Esophagus muscularis mucosa (tissue), 4 donors: ENCODE results near the gene SALL1.

Experiments used
- EP300 ChIP-seq: sonication (generic); formaldehyde crosslinking; IDR thresholded peaks from one replicate; pipeline ENCODE4 v1.6.1; 2017; ENCODE audit warnings: antibody characterized with exemption
- POLR2A ChIP-seq: fragments of 450-650 bp; IDR thresholded peaks from one replicate; pipeline ENCODE4 v1.6.1; 2017; ENCODE audit warnings: antibody characterized with exemption, moderate library complexity, mild to moderate bottlenecking, low read depth
- POLR2AphosphoS5 ChIP-seq, 2 donors: sonication (generic); formaldehyde crosslinking; IDR thresholded peaks; one replicate each; pipeline ENCODE4 v1.6.1; 2017; ENCODE audit warnings: antibody characterized with exemption in 2 of 2
- TF ChIP-seq, protein P1 (sequence below), 3 experiments: fragments of 200-600 bp in 2 of 3; fragments of 450-650 bp in 1 of 3; sonication (generic) in 2 of 3; IDR thresholded peaks; one replicate each; pipeline ENCODE4 v1.5.1; 2017 to 2019; ENCODE audit warnings: antibody characterized with exemption in 3 of 3, mild to moderate bottlenecking in 2 of 3, moderate library complexity in 1 of 3

DNA sequence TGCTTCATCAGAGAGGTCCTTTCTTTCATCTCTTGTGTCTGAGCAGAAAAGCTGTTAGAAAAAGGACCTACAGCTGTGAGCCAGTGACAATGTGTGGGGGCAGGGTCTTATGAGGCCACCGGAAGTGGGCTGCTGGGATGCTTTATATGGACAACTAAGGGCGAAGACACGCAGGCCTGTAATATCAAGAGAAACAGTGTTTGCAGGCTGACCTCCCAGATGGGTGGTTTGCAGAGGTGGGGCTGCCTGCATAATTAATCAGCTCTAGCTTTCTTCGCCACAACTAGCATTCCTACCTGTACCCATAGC is 30.4 kb upstream of the SALL1 start:
- TF ChIP-seq, protein P1, sequence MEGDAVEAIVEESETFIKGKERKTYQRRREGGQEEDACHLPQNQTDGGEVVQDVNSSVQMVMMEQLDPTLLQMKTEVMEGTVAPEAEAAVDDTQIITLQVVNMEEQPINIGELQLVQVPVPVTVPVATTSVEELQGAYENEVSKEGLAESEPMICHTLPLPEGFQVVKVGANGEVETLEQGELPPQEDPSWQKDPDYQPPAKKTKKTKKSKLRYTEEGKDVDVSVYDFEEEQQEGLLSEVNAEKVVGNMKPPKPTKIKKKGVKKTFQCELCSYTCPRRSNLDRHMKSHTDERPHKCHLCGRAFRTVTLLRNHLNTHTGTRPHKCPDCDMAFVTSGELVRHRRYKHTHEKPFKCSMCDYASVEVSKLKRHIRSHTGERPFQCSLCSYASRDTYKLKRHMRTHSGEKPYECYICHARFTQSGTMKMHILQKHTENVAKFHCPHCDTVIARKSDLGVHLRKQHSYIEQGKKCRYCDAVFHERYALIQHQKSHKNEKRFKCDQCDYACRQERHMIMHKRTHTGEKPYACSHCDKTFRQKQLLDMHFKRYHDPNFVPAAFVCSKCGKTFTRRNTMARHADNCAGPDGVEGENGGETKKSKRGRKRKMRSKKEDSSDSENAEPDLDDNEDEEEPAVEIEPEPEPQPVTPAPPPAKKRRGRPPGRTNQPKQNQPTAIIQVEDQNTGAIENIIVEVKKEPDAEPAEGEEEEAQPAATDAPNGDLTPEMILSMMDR (IDR thresholded peaks at IDR 0.05): no peak
- TF ChIP-seq POLR2A (no peak), POLR2AphosphoS5 (IDR thresholded peaks at IDR 0.05) (no peak), EP300 (no peak)
